ENCODE measurements around the gene GINS2. TPM values are rescaled to one million over a fixed set of nuclear protein-coding genes. Genes with fewer than 3 reads are reported as not detected.

Gene GINS2
- total RNA-seq, 2 experiments from 2014 or later: 33.4 to 34.2 TPM

DNA sequence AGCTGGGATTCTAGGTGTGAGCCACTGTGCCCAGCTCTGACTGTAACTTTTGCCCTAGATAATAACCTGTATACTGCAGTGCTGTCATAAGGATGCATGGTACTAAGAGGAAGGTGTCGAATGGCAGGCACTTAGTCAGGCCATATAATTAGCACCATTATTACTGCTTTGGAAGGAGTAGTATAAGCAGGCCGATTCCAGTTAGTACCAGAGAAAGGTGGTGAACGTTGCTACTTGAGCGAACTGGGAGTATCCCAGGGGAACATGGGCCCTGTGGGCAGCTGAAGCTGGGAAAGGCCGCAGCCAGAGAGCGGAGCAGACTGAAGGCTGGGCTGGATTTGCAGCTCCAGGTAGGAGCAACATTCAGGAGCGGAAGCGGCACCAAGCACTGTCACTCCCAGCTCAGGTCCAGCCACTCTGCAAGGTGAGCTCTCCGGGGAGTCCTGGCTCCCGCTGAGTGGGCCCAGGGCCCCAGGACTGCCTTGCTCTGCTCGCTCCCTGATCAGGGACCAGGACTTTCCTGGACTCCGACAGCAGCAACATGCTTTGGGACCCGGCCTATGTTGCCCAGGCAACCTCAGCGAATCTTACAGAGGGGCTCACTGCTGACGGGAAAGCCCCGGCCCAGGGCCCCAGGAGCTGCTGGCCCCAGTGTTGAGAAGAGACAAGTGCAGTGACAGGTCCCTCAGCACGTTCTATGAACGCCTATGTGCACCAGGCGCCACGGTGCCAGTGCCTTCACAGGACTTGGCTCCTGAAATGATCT is 33.6 kb upstream of the GINS2 start:
- H3K4me3 Mint-ChIP-seq: no peak overlapping the region
- no peaks in the 10 kb centered on the region for H3K9me3 Mint-ChIP-seq
- POLR2A ChIA-PET: interaction anchor here (0.7 kb wide), 2 partner anchors 321 to 574 kb away, joined by 3 to 7 read pairs; no protein-coding TSS in a partner anchor

DNA sequence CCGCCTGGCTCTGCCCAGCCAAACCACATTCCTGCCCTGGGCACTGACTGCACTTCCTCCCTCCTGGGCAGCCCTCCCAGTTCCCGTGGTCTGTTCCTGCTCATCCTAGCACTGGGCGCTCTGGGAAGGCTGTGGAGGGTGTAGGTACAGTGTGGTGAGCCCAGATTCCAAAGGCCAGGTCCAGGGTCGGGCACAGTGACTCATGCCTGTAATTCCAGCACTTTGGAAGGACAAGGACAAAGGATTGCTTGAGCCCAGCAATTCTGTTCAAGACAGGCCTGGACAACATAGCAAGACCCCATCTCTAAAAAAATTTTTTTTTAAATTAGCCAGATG is 31.5 kb upstream of the GINS2 start:
- POLR2A ChIA-PET: no interaction called here
- ATAC-seq (ENCODE audit: low read depth) (no peak), DNase-seq (no peak)
- H3K9me3 Mint-ChIP-seq: no peaks in the 10 kb centered on the region
- no peaks in the 10 kb centered on the region for H3K36me3 Mint-ChIP-seq
- H3K4me3 Mint-ChIP-seq: no peak overlapping the region
- no peak overlapping the region for H3K27ac Mint-ChIP-seq
- H3K4me1 Mint-ChIP-seq: peaks cover 7% of the 10 kb centered on the region
- H3K27me3 Mint-ChIP-seq: peaks cover 12% of the 10 kb centered on the region

More for the DNA sequence above, 33.6 kb upstream of the GINS2 start:
- Mint-ChIP-seq H3K36me3 (no peaks in the 10 kb centered on the region), H3K27me3 (no peaks in the 10 kb centered on the region), H3K27ac (no peak overlapping the region), H3K4me1 (no peaks in the 10 kb centered on the region)
- ATAC-seq (ENCODE audit: low read depth) (no peak), DNase-seq (no peak)

DNA sequence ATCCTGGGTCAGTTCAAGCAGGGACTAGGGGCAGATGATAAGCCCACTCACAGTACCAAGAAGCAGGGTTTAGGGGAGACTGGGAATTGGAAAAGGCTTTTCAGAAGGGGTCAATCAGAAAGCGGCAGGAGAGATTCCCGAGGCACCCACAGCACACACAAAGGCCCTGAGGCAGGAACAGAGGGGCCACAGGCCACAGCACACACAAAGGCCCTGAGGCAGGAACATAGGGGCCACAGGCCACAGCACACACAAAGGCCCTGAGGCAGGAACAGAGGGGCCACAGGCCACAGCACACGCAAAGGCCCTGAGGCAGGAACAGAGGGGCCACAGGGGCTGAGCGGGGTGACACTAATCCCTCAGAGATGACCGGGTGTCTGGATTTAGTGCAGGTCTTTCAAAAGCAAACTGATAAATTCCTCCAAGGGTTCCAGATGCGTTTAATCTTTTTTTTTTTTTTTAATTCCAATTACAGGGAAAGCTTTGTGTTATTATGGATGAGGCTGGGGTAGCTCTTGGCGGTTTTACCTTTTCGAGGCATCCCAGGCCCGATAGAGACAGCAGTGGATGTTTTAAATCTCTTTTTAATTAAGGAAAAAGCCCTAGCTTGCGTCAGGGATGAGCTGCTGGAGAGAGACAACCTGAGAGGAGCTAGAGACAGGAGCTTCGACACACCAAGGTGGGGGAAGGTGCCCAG is 31.0 kb upstream of the GINS2 start:
- no peak overlapping the region for H3K4me3 Mint-ChIP-seq
- DNase-seq (no peak), ATAC-seq (ENCODE audit: low read depth) (no peak)
- H3K4me1 Mint-ChIP-seq: peaks cover 8% of the 10 kb centered on the region
- H3K36me3 Mint-ChIP-seq: no peaks in the 10 kb centered on the region
- peaks cover 15% of the 10 kb centered on the region for H3K27me3 Mint-ChIP-seq
- POLR2A ChIA-PET: no interaction called here
- no peak overlapping the region for H3K27ac Mint-ChIP-seq
- H3K9me3 Mint-ChIP-seq: no peaks in the 10 kb centered on the region

- POLR2A ChIA-PET: interaction anchor here (0.7 kb wide), 1 partner anchor 103 kb away, joined by 3 read pairs; no protein-coding TSS in a partner anchor
- Mint-ChIP-seq H3K9me3 (no peaks in the 10 kb centered on the region), H3K4me1 (peaks cover 8% of the 10 kb centered on the region), H3K4me3 (no peak overlapping the region), H3K27me3 (peaks cover 15% of the 10 kb centered on the region), H3K36me3 (no peaks in the 10 kb centered on the region), H3K27ac (no peak overlapping the region)
- DNase-seq (no peak), ATAC-seq (ENCODE audit: low read depth) (no peak)
Measured at GRCh38 chr16:85718682-85719081, 29.9 kb upstream of the GINS2 start.

DNA sequence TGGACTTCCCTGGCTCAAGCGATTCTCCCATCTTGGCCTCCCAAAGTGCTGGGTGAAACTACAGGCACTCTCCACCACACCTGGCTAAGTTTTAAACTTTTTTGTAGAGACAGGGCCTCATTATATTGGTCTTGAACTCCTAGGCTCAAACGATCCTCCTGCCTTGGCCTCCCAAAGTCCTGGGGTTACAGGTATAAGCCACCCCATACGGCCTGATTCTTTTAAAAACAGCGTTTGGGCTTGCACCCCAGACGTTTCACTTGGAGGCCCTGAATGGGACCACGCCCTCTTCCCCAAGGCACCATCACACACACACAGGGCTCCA is 29.4 kb upstream of the GINS2 start:
- DNase-seq (no peak), ATAC-seq (ENCODE audit: low read depth) (no peak)
- no peaks in the 10 kb centered on the region for H3K9me3 Mint-ChIP-seq
- peaks cover 15% of the 10 kb centered on the region for H3K27me3 Mint-ChIP-seq
- peaks cover 8% of the 10 kb centered on the region for H3K4me1 Mint-ChIP-seq
- no peaks in the 10 kb centered on the region for H3K36me3 Mint-ChIP-seq
- no peak overlapping the region for H3K27ac Mint-ChIP-seq
- no peak overlapping the region for H3K4me3 Mint-ChIP-seq
- POLR2A ChIA-PET: interaction anchor here (0.7 kb wide), 1 partner anchor 102 kb away, joined by 3 read pairs; no protein-coding TSS in a partner anchor

- POLR2A ChIA-PET: no interaction called here
- Mint-ChIP-seq H3K27ac (no peak overlapping the region), H3K27me3 (peaks cover 15% of the 10 kb centered on the region), H3K4me1 (peaks cover 8% of the 10 kb centered on the region), H3K4me3 (no peak overlapping the region), H3K36me3 (no peaks in the 10 kb centered on the region), H3K9me3 (no peaks in the 10 kb centered on the region)
- DNase-seq (peak; percentile 59), ATAC-seq (ENCODE audit: low read depth) (peak; percentile 40)
Measured at GRCh38 chr16:85717393-85718152, 28.8 kb upstream of the GINS2 start.

- peaks cover 3% of the 10 kb centered on the region for H3K9me3 Mint-ChIP-seq
- DNase-seq (no peak), ATAC-seq (ENCODE audit: low read depth) (no peak)
- peaks cover 3% of the 10 kb centered on the region for H3K36me3 Mint-ChIP-seq
- no peak overlapping the region for H3K27ac Mint-ChIP-seq
- POLR2A ChIA-PET: no interaction called here
- H3K4me3 Mint-ChIP-seq: no peak overlapping the region
- peaks cover 15% of the 10 kb centered on the region for H3K27me3 Mint-ChIP-seq
- H3K4me1 Mint-ChIP-seq: peaks cover 8% of the 10 kb centered on the region
Measured at GRCh38 chr16:85716680-85717038, 27.9 kb upstream of the GINS2 start.

DNA sequence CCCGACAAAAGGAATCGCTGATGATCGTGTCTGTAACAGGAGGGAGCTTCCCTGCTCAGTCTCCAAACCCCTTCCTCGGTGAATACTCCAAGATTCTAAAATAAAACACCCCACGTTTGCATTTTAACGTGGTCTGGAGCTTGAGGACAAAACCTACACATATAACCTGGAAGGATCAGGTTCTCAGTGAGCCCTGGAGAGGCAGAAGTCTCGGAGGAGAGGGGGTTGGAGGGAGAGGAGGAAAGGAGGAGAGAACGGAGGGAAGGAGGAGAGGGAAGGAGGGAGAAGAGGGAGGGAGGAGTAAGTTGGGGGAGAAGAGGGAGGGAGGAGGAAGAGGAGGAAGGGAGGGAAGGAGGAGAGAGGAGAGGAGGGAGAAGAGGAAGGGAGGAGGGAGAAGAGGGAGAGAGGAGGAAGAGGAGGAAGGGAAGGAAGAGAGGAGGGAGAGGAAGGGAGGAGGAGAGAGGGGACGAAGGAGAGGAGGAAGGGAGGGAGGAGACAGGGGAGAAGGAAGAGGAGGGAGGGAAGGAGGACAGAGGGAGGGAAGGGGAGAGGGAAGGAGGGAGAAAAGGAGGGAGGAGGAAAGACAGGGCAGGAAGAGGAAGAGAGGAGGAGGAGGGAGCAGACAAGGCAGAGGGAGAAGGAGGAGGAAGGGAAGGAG is 27.4 kb upstream of the GINS2 start:
- ATAC-seq (ENCODE audit: low read depth) (no peak), DNase-seq (no peak)
- Mint-ChIP-seq H3K4me1 (peaks cover 8% of the 10 kb centered on the region), H3K4me3 (no peak overlapping the region), H3K27me3 (peaks cover 15% of the 10 kb centered on the region), H3K36me3 (peaks cover 3% of the 10 kb centered on the region), H3K9me3 (peaks cover 3% of the 10 kb centered on the region), H3K27ac (no peak overlapping the region)
- POLR2A ChIA-PET: no interaction called here

GRCh38 chr16:85715169-85716021 is 26.6 kb upstream of the GINS2 start:
- no peak overlapping the region for H3K4me3 Mint-ChIP-seq
- POLR2A ChIA-PET: no interaction called here
- ATAC-seq (ENCODE audit: low read depth): no peak
- no peak overlapping the region for H3K27ac Mint-ChIP-seq
- peaks cover 3% of the 10 kb centered on the region for H3K36me3 Mint-ChIP-seq
- H3K4me1 Mint-ChIP-seq: peaks cover 8% of the 10 kb centered on the region
- DNase-seq: no peak
- peaks cover 3% of the 10 kb centered on the region for H3K9me3 Mint-ChIP-seq
- H3K27me3 Mint-ChIP-seq: peaks cover 15% of the 10 kb centered on the region

GRCh38 chr16:85712801-85713200 is 24.0 kb upstream of the GINS2 start:
- ATAC-seq (ENCODE audit: low read depth) (no peak), DNase-seq (no peak)
- POLR2A ChIA-PET: no interaction called here
- H3K4me1 Mint-ChIP-seq: peaks cover 8% of the 10 kb centered on the region
- peaks cover 3% of the 10 kb centered on the region for H3K36me3 Mint-ChIP-seq
- H3K4me3 Mint-ChIP-seq: no peak overlapping the region
- peaks cover 3% of the 10 kb centered on the region for H3K9me3 Mint-ChIP-seq
- H3K27me3 Mint-ChIP-seq: peaks cover 15% of the 10 kb centered on the region
- H3K27ac Mint-ChIP-seq: no peak overlapping the region

GRCh38 chr16:85711982-85712587 is 23.3 kb upstream of the GINS2 start:
- ATAC-seq (ENCODE audit: low read depth) (no peak), DNase-seq (no peak)
- H3K36me3 Mint-ChIP-seq: peaks cover 3% of the 10 kb centered on the region
- no peak overlapping the region for H3K27ac Mint-ChIP-seq
- H3K9me3 Mint-ChIP-seq: peaks cover 3% of the 10 kb centered on the region
- H3K4me1 Mint-ChIP-seq: peaks cover 8% of the 10 kb centered on the region
- no peak overlapping the region for H3K4me3 Mint-ChIP-seq
- POLR2A ChIA-PET: no interaction called here
- H3K27me3 Mint-ChIP-seq: peaks cover 15% of the 10 kb centered on the region

GRCh38 chr16:85710732-85711131 is 22.0 kb upstream of the GINS2 start:
- ATAC-seq (ENCODE audit: low read depth) (no peak), DNase-seq (no peak)
- H3K27me3 Mint-ChIP-seq: peaks cover 7% of the 10 kb centered on the region
- peaks cover 3% of the 10 kb centered on the region for H3K36me3 Mint-ChIP-seq
- peaks cover 3% of the 10 kb centered on the region for H3K9me3 Mint-ChIP-seq
- no peak overlapping the region for H3K27ac Mint-ChIP-seq
- POLR2A ChIA-PET: no interaction called here
- no peak overlapping the region for H3K4me3 Mint-ChIP-seq
- peaks cover 4% of the 10 kb centered on the region for H3K4me1 Mint-ChIP-seq
